ENCODE results near the gene ADGRL3.

DNA sequence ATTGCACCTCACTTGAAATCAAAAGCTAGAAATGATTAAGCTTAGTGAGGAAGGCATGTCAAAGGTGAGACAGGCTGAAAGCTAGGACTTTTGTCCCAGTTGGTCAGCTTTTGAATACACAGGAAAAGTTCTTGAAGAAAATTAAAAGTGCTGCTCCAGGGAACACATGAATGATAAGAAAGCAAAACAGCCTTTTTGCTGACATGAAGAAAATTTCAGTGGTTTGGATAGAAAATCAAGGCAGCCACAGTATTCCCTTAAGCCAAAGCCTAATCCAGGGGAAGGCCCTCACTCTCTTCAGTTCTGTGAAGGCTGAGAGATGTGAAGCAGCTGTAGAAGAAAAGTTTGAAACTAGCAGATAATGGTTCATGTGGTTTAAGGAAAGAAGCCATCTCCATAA lies 150.8 kb downstream of the ADGRL3 start:
- TF ChIP-seq, protein P1, sequence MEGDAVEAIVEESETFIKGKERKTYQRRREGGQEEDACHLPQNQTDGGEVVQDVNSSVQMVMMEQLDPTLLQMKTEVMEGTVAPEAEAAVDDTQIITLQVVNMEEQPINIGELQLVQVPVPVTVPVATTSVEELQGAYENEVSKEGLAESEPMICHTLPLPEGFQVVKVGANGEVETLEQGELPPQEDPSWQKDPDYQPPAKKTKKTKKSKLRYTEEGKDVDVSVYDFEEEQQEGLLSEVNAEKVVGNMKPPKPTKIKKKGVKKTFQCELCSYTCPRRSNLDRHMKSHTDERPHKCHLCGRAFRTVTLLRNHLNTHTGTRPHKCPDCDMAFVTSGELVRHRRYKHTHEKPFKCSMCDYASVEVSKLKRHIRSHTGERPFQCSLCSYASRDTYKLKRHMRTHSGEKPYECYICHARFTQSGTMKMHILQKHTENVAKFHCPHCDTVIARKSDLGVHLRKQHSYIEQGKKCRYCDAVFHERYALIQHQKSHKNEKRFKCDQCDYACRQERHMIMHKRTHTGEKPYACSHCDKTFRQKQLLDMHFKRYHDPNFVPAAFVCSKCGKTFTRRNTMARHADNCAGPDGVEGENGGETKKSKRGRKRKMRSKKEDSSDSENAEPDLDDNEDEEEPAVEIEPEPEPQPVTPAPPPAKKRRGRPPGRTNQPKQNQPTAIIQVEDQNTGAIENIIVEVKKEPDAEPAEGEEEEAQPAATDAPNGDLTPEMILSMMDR (conservative IDR thresholded peaks at IDR 0.05) = no peak
- TF ChIP-seq ZFX (IDR thresholded peaks at IDR 0.05) = no peak
